ENCODE results near the gene FGF3.

DNA sequence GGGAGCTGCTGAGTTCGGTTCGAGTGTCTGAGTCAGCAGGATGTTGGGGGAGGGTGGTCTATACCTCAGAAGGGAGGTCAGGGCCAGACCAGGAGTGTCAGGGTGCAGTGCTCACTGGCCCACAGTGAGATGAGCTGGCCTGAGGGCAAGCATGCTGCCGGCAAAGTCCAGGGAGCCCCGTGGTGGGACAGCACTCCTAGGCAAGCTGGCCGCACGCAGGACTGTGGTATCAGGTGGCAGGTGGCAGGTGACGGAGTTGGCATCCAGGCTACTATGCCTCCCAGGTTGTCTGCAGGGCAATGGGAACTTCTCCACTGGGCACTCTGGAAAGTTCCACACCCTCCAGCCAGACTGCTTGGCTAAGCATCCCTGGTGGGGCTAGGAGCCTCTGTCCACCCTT is 4.8 kb downstream of the FGF3 start:
- TF ChIP-seq, protein P1, sequence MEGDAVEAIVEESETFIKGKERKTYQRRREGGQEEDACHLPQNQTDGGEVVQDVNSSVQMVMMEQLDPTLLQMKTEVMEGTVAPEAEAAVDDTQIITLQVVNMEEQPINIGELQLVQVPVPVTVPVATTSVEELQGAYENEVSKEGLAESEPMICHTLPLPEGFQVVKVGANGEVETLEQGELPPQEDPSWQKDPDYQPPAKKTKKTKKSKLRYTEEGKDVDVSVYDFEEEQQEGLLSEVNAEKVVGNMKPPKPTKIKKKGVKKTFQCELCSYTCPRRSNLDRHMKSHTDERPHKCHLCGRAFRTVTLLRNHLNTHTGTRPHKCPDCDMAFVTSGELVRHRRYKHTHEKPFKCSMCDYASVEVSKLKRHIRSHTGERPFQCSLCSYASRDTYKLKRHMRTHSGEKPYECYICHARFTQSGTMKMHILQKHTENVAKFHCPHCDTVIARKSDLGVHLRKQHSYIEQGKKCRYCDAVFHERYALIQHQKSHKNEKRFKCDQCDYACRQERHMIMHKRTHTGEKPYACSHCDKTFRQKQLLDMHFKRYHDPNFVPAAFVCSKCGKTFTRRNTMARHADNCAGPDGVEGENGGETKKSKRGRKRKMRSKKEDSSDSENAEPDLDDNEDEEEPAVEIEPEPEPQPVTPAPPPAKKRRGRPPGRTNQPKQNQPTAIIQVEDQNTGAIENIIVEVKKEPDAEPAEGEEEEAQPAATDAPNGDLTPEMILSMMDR (IDR thresholded peaks at IDR 0.05; ENCODE audit: insufficient read depth, low read length, poor library complexity, severe bottlenecking): no peak
- no peak for TF ChIP-seq EZH2phosphoT487 (conservative IDR thresholded peaks at IDR 0.05; ENCODE audit: low read length)

All from SU-DHL-6 (cell line).